ENCODE results near the gene RNFT1.
"Not testable (repeated sequence)": the region's sequence is repeated elsewhere in the genome, so short reads cannot be mapped to it uniquely, and the experiment has no call there.

RNFT1 gene

GRCh38 chr17:59964482-59965328, at the start of gene RNFT1:
Gene RNFT1, minus strand, starts transcription at chr17:59964740. Its CDS starts 77 bp downstream, at chr17:59964663.
- DNase-seq: peak; percentile 90

GRCh38 chr17:60009326-60009725, 44.8 kb upstream of the RNFT1 start:
- not testable (repeated sequence) for DNase-seq

- DNase-seq: not testable (repeated sequence)
These were observed 43.8 kb upstream of the RNFT1 start for GRCh38 chr17:60008377-60008776.

- DNase-seq: no peak
These were observed 41.6 kb upstream of the RNFT1 start for GRCh38 chr17:60006160-60006559.

- not testable (repeated sequence) for DNase-seq
These were observed 40.0 kb upstream of the RNFT1 start for GRCh38 chr17:60004561-60004960.

GRCh38 chr17:60002405-60002804, 37.9 kb upstream of the RNFT1 start:
- not testable (repeated sequence) for DNase-seq

- DNase-seq: not testable (repeated sequence)
These were observed 32.1 kb upstream of the RNFT1 start for GRCh38 chr17:59996608-59997007.

- not testable (repeated sequence) for DNase-seq
These were observed 10.6 kb upstream of the RNFT1 start for GRCh38 chr17:59975166-59975565.

- DNase-seq: not testable (repeated sequence)
These were observed 8.9 kb upstream of the RNFT1 start for GRCh38 chr17:59973483-59973882.

GRCh38 chr17:59972778-59973177, 8.2 kb upstream of the RNFT1 start:
- DNase-seq: no peak

- not testable (repeated sequence) for DNase-seq
These were observed 7.2 kb upstream of the RNFT1 start for GRCh38 chr17:59971771-59972170.

GRCh38 chr17:59963738-59964481, 630 bp downstream of the RNFT1 start:
- peak; percentile 55 for DNase-seq

GRCh38 chr17:59962739-59963318, 1.7 kb downstream of the RNFT1 start:
- no peak for DNase-seq

- not testable (repeated sequence) for DNase-seq
These were observed 5.0 kb downstream of the RNFT1 start for GRCh38 chr17:59959574-59959973.

- no peak for DNase-seq
These were observed 9.7 kb downstream of the RNFT1 start for GRCh38 chr17:59954856-59955255.

- no peak for DNase-seq
These were observed 14.5 kb downstream of the RNFT1 start for GRCh38 chr17:59950049-59950448.

GRCh38 chr17:59947310-59947709, 17.2 kb downstream of the RNFT1 start:
- not testable (repeated sequence) for DNase-seq

GRCh38 chr17:59946433-59946832, 18.1 kb downstream of the RNFT1 start:
- DNase-seq: not testable (repeated sequence)

GRCh38 chr17:59941131-59941530, 23.4 kb downstream of the RNFT1 start:
- DNase-seq: no peak

GRCh38 chr17:59940697-59941096, 23.8 kb downstream of the RNFT1 start:
- not testable (repeated sequence) for DNase-seq

- not testable (repeated sequence) for DNase-seq
These were observed 31.2 kb downstream of the RNFT1 start for GRCh38 chr17:59933317-59933716.

- not testable (repeated sequence) for DNase-seq
These were observed 33.8 kb downstream of the RNFT1 start for GRCh38 chr17:59930768-59931167.

GRCh38 chr17:59930121-59930520, 34.4 kb downstream of the RNFT1 start:
- not testable (repeated sequence) for DNase-seq

All from kidney glomerular epithelial cell (primary cell).